Fibroblast of skin of back (primary cell): ENCODE data around the gene LEMD2.

Experiments
- DNase-seq: peaks from one replicate; pipeline ENCODE4 v3.0.0-alpha.2; 2013

LEMD2 gene

GRCh38 chr6:33732817-33733708, 55.9 kb downstream of the LEMD2 start:
- DNase-seq, result peak; percentile 38

GRCh38 chr6:33732385-33732784, 56.5 kb downstream of the LEMD2 start:
- no peak for DNase-seq

- no peak for DNase-seq
These were observed 57.1 kb downstream of the LEMD2 start for GRCh38 chr6:33731751-33732282.

GRCh38 chr6:33731035-33731434, 57.9 kb downstream of the LEMD2 start:
- DNase-seq, result no peak

- no peak for DNase-seq
These were observed 58.3 kb downstream of the LEMD2 start for GRCh38 chr6:33730611-33731010.

GRCh38 chr6:33729059-33729458, 59.9 kb downstream of the LEMD2 start:
- DNase-seq, result no peak

DNA sequence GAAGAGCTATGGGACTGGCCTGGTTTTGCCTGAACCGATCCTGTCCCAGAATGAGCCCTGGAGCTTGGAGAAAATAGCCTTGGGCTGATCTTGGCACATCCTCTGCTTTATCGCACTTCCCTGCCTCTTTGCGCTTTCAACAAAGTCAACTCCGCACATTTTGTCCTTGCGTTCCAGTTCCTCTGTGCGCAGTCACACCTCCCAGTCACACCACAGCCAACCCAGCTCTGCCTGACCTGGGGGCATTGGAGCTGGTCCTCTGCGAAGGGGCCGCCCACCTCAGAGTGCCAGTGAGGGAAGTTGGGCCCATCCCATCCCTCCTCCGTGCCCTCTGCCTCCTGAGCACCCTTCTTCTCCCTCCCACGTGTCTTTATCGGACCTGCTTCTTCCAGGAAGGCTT, 60.5 kb downstream of the LEMD2 start:
- DNase-seq, result no peak

GRCh38 chr6:33727932-33728331, 61.0 kb downstream of the LEMD2 start:
- DNase-seq, result no peak

DNA sequence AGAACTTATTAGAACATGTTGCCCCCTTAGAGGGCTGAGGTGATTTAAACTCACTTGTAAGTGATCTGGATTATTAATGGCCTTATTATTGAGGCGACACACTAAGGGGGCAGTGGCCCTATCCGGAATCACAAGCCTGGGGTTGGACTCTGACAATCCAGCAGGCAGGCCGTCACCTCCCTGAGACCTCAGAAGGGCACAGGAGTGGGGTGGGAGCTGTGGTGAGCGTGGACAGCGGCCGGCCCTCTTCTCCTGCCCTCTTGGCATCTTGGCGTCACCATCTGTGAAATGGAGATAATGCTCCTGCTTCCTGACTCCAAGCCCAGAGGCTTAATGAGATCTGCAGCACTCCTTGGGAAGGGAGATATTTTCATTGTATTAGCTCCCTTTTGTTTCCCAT, 61.8 kb downstream of the LEMD2 start:
- no peak for DNase-seq

- DNase-seq, result no peak
These were observed 62.2 kb downstream of the LEMD2 start for GRCh38 chr6:33726696-33727095.

- no peak for DNase-seq
These were observed 62.8 kb downstream of the LEMD2 start for GRCh38 chr6:33725891-33726673.

- no peak for DNase-seq
These were observed 63.7 kb downstream of the LEMD2 start for GRCh38 chr6:33725222-33725621.

GRCh38 chr6:33724102-33725023, 64.6 kb downstream of the LEMD2 start:
- DNase-seq, result no peak

DNA sequence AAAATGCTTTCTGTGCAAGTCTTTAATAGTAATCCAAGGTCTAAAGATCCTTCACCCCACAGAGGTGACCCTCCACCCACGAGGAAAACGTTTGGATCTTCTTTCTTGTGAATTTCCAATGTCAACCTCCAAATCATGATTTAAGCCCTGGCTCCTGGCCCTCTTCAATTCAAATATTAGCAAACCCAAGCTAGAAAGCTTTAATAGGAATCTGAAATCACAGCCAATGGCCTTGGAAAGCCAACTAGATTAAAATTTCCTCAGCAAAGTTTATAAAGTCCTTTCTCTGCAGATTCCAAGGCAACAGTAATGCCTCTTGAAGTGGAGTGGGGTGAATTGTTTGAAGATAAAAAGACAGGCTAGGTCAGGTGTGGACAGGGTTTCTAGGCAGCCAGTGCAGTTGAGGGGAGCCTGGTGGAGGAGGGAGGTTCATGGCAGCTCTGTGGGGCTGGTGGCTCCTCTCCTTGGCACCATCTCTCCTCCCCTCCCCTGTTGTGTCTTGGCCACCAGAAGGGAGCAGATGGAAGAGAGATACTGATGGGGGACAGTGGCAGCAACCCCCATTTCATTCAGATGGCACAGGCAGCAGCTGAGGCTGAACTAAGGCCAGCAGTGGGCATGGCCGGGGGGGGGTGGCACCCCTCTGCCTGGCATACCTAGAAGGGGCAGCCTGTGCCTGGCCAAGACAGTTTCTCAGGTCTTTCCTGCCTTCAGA, 65.4 kb downstream of the LEMD2 start:
- no peak for DNase-seq

DNA sequence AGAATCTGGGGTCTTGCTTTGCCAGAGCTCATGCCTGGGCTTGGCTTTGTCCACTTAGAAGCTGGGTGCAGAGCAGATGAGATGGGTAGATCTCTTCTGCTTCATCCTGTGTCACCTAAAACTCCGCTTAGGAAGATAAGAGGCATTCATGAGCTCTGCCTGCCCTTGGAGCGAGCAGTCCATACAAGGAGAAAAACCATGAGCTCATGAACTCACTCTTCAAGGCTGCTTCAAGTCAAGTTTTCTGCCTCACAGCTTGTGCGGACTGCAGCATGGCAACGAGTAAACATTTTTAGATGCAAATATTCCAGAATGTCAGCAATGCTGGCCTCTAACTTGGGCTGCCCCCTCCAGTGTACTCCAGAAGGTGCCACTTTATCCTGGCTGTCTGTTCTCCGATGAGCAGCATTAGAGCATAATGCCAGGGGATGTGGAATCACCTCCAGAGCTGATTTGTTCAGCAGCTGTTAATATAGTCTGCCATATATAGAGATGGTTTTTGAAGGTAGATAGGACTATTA, 66.8 kb downstream of the LEMD2 start:
- no peak for DNase-seq

DNA sequence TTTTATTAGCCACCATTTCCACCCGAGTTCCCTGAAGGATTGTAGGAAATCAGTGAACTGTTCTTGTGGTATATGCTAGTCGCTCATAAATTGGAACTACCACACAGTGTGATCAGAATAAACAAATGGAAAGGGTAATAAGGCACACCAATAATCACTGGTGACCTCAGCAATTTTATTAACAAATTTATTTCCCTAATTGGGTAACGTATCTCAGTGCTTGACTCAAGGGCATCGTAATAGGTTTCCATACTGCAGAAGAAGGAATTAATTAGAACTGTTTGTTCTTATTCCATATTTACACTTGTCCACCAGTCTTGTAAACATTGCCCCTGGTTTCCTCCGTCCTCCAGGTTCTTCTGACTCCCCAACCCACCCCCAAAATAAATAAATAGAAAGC, 67.4 kb downstream of the LEMD2 start:
- no peak for DNase-seq
